B cell (primary cell): ENCODE data around the gene ZNF746. TPM values are rescaled to one million over a fixed set of nuclear protein-coding genes. Genes with fewer than 3 reads are reported as not detected.
"Not testable (repeated sequence)": the region's sequence is repeated elsewhere in the genome, so short reads cannot be mapped to it uniquely, and the experiment has no call there.

Experiments
- ATAC-seq: fragments of 200-7000 bp; cut with Tn5 transposase; one replicate; pipeline ENCODE4 v1.10.0; 2021; ENCODE audit warnings: low read depth, mild to moderate bottlenecking, moderate number of reproducible peaks, moderate library complexity
- CTCF ChIA-PET: fragments of 350-600 bp; sonication (Branson Sonifier 250); formaldehyde crosslinking; loops from one replicate; lab custom pipeline; 2021; ENCODE audit warnings: antibody characterized with exemption, inconsistent platforms; lab: Charles Lee
- POLR2A ChIA-PET: fragments of 350-600 bp; sonication (Branson Sonifier 250); formaldehyde crosslinking; loops from one replicate; lab custom pipeline; 2021; ENCODE audit warnings: antibody characterized with exemption; lab: Charles Lee
- DNase-seq: peaks from one replicate; pipeline ENCODE4 v3.0.0; 2013
- H2AFZ ChIP-seq: 2 replicates; pipeline ENCODE4 v1.6.1; 2012; ENCODE audit warnings: mild to moderate bottlenecking, low read depth, low read length; ENCODE audit not compliant: insufficient read depth, poor library complexity, severe bottlenecking
- H3K27ac ChIP-seq, 2 donors: 1 replicate in 1 of 2; 2 replicates in 1 of 2; pipeline ENCODE4 v1.5.1; 2012 to 2013; ENCODE audit warnings: low read length in 2 of 2, mild to moderate bottlenecking in 2 of 2, moderate library complexity in 1 of 2
- H3K27me3 ChIP-seq, 4 experiments: fragments of 200-600 bp in 1 of 4; sonication (generic) in 1 of 4; replicated peaks in 1 of 4; 1 replicate in 2 of 4; 2 replicates in 2 of 4; pipeline versions ENCODE4 v1.6.1 to v1.7.0; 2013 to 2016; ENCODE audit warnings: low read length in 3 of 4, mild to moderate bottlenecking in 2 of 4, mixed read lengths in 1 of 4, moderate library complexity in 1 of 4; ENCODE audit not compliant: insufficient read depth in 4 of 4, control insufficient read depth in 3 of 4; ENCODE audit errors: control extremely low read depth in 1 of 4
- H3K36me3 ChIP-seq, 2 experiments: replicated peaks in 1 of 2; 1 replicate in 1 of 2; 2 replicates in 1 of 2; pipeline versions ENCODE4 v1.6.1 to v1.7.1; 2013; ENCODE audit warnings: low read length in 1 of 2; ENCODE audit not compliant: insufficient read depth in 2 of 2, control insufficient read depth in 1 of 2; ENCODE audit errors: control extremely low read depth in 1 of 2, extremely low read depth in 1 of 2
- H3K4me1 ChIP-seq, 2 donors: fragments of 200-600 bp in 1 of 2; sonication (generic) in 1 of 2; 1 replicate in 1 of 2; 2 replicates in 1 of 2; pipeline versions ENCODE4 v1.5.1 to v1.6.1; 2013 to 2017; ENCODE audit warnings: low read length in 2 of 2; ENCODE audit not compliant: control insufficient read depth in 2 of 2, insufficient read depth in 2 of 2
- H3K4me2 ChIP-seq: replicated peaks from 2 replicates; pipeline ENCODE3; 2012; ENCODE audit warnings: mild to moderate bottlenecking, low read depth, low read length; ENCODE audit not compliant: poor library complexity, severe bottlenecking
- H3K4me3 ChIP-seq, 5 experiments: fragments of 200-600 bp in 1 of 5; sonication (generic) in 1 of 5; 1 replicate in 3 of 5; 2 replicates in 2 of 5; pipeline versions ENCODE4 v1.5.1 to v1.7.0; 2011 to 2016; ENCODE audit warnings: low read length in 4 of 5, mild to moderate bottlenecking in 4 of 5, low read depth in 2 of 5, control low read depth in 1 of 5, moderate library complexity in 1 of 5; ENCODE audit not compliant: insufficient read depth in 1 of 5; ENCODE audit errors: control extremely low read depth in 1 of 5, extremely low read depth in 1 of 5
- H3K79me2 ChIP-seq: fragments of 200-600 bp; sonication (generic); one replicate; pipeline ENCODE4 v1.6.0; 2016; ENCODE audit warnings: low read length; ENCODE audit not compliant: control insufficient read depth, insufficient read depth
- H3K9ac ChIP-seq: fragments of 200-600 bp; sonication (generic); 2 replicates; pipeline ENCODE4 v1.6.1; 2017; ENCODE audit warnings: mild to moderate bottlenecking, low read length, moderate library complexity
- H3K9me3 ChIP-seq, 3 donors: one replicate each; pipeline versions ENCODE4 v1.6.1 to v1.7.1; 2013; ENCODE audit warnings: low read length in 2 of 3; ENCODE audit not compliant: control insufficient read depth in 2 of 3, insufficient read depth in 1 of 3; ENCODE audit errors: control extremely low read depth in 1 of 3
- H4K20me1 ChIP-seq: 2 replicates; pipeline ENCODE4 v1.6.0; 2012; ENCODE audit warnings: mild to moderate bottlenecking, low read length; ENCODE audit not compliant: insufficient read depth, control insufficient read depth, poor library complexity, severe bottlenecking
- H3K27ac Mint-ChIP-seq: one replicate; pipeline ENCODE4 v1.8.0; 2021; ENCODE audit warnings: mixed read lengths
- H3K27me3 Mint-ChIP-seq: one replicate; pipeline ENCODE4 v1.8.0; 2021; ENCODE audit warnings: mixed read lengths
- H3K4me1 Mint-ChIP-seq: one replicate; pipeline ENCODE4 v1.8.0; 2021; ENCODE audit warnings: mixed read lengths
- H3K4me3 Mint-ChIP-seq: one replicate; pipeline ENCODE4 v1.8.0; 2021; ENCODE audit warnings: mixed read lengths
- H3K9me3 Mint-ChIP-seq: one replicate; pipeline ENCODE4 v1.8.0; 2022; ENCODE audit warnings: mixed read lengths; ENCODE audit not compliant: insufficient read depth
- EZH2 ChIP-seq: IDR thresholded peaks from 2 replicates; pipeline ENCODE4 v1.6.1; 2012; ENCODE audit warnings: borderline replicate concordance, low read depth, mild to moderate bottlenecking, moderate library complexity, low read length; ENCODE audit not compliant: insufficient read depth, poor library complexity, severe bottlenecking
- WGBS: methylation state at CpG from one replicate; pipeline ENCODE4 v1.1.5; 2013; ENCODE audit warnings: missing lambda C conversion rate; ENCODE audit not compliant: insufficient coverage; 5-methylcytosine and 5-hydroxymethylcytosine counted together
- intact Hi-C: fragments of 100-400 bp; cut with micrococcal nuclease; formaldehyde crosslinking; loops from one replicate; pipeline ENCODE4 v1.10.0; 2022
- polyA plus RNA-seq: library from polyadenylated mRNA; depleted of rRNA; stranded (reverse); fragments of >200 nt; gene quantifications from 2 replicates; pipeline ENCODE4 v1.2.3, GENCODE V29; 2012
- total RNA-seq, 2 donors: library from RNA; stranded (reverse); fragments of 120-200 nt in 1 of 2; gene quantifications; 1 replicate in 1 of 2; 2 replicates in 1 of 2; pipeline versions ENCODE4 v1.2.3 to v1.2.4, GENCODE V29; 2013 to 2022
- TF ChIP-seq, protein P1 (sequence below): fragments of 200-600 bp; IDR thresholded peaks from one replicate; pipeline ENCODE4 v1.8.0; 2022; ENCODE audit warnings: antibody characterized with exemption, mild to moderate bottlenecking

Gene ZNF746
- total and polyA plus RNA-seq, 2 donors (not counting 1 experiment from before 2014, with no cell fraction given), result 15.6 to 30.4 TPM

GRCh38 chr7:149494738-149495368, 2.8 kb downstream of the ZNF746 start:
- ChIA-PET CTCF (interaction anchor here (1.2 to 1.3 kb wide), 3 partner anchors 15 to 130 kb away, joined by 3 to 5 read pairs (median 4); no protein-coding TSS in a partner anchor), POLR2A (no interaction called here)
- Histone ChIP-seq H3K79me2 (peaks cover 28% of the 10 kb centered on the region), H3K9me3 (no peaks in the 10 kb centered on the region), H3K4me3 (no peak overlapping the region), H4K20me1 (peaks cover 21% of the 10 kb centered on the region), H3K4me1 (peaks cover 12 to 19% of the 10 kb centered on the region in 2 donors), H3K27me3 (no peaks in the 10 kb centered on the region), H3K9ac (no peak overlapping the region), H2AFZ (no peak overlapping the region), H3K36me3 (peaks cover 0 to 33% of the 10 kb centered on the region in 2 experiments), H3K27ac (no peak overlapping the region), H3K4me2 (no peak overlapping the region)
- Mint-ChIP-seq H3K27me3 (no peaks in the 10 kb centered on the region), H3K4me3 (no peak overlapping the region), H3K4me1 (peaks cover 23% of the 10 kb centered on the region), H3K9me3 (no peaks in the 10 kb centered on the region), H3K27ac (no peak overlapping the region)
- no peak for TF ChIP-seq EZH2
- TF ChIP-seq, protein P1, sequence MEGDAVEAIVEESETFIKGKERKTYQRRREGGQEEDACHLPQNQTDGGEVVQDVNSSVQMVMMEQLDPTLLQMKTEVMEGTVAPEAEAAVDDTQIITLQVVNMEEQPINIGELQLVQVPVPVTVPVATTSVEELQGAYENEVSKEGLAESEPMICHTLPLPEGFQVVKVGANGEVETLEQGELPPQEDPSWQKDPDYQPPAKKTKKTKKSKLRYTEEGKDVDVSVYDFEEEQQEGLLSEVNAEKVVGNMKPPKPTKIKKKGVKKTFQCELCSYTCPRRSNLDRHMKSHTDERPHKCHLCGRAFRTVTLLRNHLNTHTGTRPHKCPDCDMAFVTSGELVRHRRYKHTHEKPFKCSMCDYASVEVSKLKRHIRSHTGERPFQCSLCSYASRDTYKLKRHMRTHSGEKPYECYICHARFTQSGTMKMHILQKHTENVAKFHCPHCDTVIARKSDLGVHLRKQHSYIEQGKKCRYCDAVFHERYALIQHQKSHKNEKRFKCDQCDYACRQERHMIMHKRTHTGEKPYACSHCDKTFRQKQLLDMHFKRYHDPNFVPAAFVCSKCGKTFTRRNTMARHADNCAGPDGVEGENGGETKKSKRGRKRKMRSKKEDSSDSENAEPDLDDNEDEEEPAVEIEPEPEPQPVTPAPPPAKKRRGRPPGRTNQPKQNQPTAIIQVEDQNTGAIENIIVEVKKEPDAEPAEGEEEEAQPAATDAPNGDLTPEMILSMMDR, result no peak
- ATAC-seq, result no peak
- WGBS, result 55% methylated on average over 3 of the region's 6 CpGs
- DNase-seq, result no peak
- intact Hi-C loops, result loop anchor here (5.0 to 10.0 kb wide), 3 partner anchors 348 to 380 kb away; partner anchors contain the start of genes ATP6V0E2, ZNF398 and ZNF425

DNA sequence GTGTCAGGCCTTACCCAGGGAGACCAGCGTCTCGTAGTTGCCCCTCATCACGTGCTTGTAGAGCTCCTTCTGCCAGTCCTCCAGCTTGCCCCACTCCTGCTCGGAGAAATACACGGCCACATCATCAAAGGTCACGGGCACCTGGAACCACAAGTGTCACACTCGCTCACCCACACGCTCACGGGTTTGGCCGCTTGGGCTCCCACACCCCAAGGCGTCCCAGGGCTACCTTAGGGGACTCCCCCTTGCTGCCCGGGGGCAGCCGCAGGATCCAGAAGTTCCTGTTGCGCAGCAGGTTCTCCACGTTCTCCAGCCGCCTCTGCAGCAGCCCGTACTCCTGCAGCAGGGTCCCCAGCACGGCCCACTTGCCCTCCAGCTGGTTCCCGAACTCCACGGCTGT, 3.6 kb downstream of the ZNF746 start:
- H3K4me3 Mint-ChIP-seq, ATAC-seq, H3K9ac ChIP-seq, H3K27ac Mint-ChIP-seq, DNase-seq, H3K27me3 ChIP-seq, H3K9me3 ChIP-seq, H3K4me2 ChIP-seq, H3K4me3 ChIP-seq, CTCF ChIA-PET, H3K9me3 Mint-ChIP-seq, POLR2A ChIA-PET, H3K27me3 Mint-ChIP-seq, H2AFZ ChIP-seq, H3K27ac ChIP-seq: not testable (repeated sequence)
- WGBS, result 93% methylated on average over 11 of the region's 20 CpGs
- peaks cover 21% of the 10 kb centered on the region for H4K20me1 ChIP-seq
- H3K36me3 ChIP-seq, result peaks cover 0 to 37% of the 10 kb centered on the region in 2 experiments
- peaks cover 28% of the 10 kb centered on the region for H3K79me2 ChIP-seq
- intact Hi-C loops, result loop anchor here (10.0 kb wide), 1 partner anchor 381 kb away; the partner anchor contains the start of gene ATP6V0E2
- peaks cover 23% of the 10 kb centered on the region for H3K4me1 Mint-ChIP-seq
- H3K4me1 ChIP-seq, result peaks cover 12 to 19% of the 10 kb centered on the region in 2 donors
